Stomach (tissue), 4 donors: Measurements from ENCODE around the gene AGRP.

Experiments
- EP300 ChIP-seq: sonication (generic); formaldehyde crosslinking; IDR thresholded peaks from one replicate; pipeline ENCODE4 v1.6.1; 2017; ENCODE audit warnings: antibody characterized with exemption
- POLR2A ChIP-seq, 4 donors: fragments of 450-650 bp; IDR thresholded peaks; one replicate each; pipeline ENCODE4 v1.6.1; 2016; ENCODE audit warnings: antibody characterized with exemption in 4 of 4, control low read depth in 2 of 4, mild to moderate bottlenecking in 1 of 4, moderate library complexity in 1 of 4
- POLR2AphosphoS5 ChIP-seq, 3 donors: sonication (generic); formaldehyde crosslinking; IDR thresholded peaks; one replicate each; pipeline ENCODE4 v1.6.1; 2016; ENCODE audit warnings: antibody characterized with exemption in 3 of 3
- TF ChIP-seq, protein P1 (sequence below), 7 experiments: fragments of 450-650 bp in 4 of 7; fragments of 200-600 bp in 3 of 7; sonication (generic) in 3 of 7; IDR thresholded peaks; one replicate each; pipeline ENCODE4 v1.5.1; 2016 to 2019; ENCODE audit warnings: antibody characterized with exemption in 7 of 7, control low read depth in 2 of 7, mild to moderate bottlenecking in 1 of 7

DNA sequence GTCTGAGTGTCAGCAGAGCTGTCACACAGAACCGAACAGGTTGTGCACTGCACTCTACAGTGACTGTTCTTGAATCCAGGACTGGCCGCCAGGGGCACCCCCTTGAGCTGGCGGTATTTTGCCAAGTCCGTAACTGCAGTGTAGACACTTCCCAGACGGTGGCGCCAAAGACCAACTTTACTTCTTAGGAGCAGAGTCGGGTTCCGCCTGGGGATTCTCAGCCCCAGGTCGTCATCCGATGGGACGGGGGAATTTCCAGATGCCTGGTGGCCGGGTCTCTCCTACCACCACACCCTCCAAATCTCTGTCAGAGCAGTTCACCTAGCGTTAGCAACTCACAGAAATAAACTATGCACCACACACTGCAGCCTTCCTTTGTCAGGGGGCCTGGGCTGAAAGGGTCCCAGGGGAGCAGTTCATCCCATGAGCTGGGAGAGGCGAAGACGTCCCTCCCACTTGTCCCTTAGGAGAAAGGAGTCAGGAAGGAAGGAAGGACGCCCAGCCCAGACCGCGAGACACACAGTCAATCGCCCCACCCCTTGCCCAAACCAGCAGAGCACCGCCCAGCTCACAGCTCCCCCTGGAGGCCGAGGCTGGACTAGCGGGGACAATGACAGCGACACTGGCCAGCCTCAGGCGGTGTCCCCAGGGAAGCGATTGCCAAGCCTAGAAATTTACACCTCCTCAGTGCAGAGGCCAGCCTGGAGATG, 37.9 kb upstream of the AGRP start:
- TF ChIP-seq, protein P1, sequence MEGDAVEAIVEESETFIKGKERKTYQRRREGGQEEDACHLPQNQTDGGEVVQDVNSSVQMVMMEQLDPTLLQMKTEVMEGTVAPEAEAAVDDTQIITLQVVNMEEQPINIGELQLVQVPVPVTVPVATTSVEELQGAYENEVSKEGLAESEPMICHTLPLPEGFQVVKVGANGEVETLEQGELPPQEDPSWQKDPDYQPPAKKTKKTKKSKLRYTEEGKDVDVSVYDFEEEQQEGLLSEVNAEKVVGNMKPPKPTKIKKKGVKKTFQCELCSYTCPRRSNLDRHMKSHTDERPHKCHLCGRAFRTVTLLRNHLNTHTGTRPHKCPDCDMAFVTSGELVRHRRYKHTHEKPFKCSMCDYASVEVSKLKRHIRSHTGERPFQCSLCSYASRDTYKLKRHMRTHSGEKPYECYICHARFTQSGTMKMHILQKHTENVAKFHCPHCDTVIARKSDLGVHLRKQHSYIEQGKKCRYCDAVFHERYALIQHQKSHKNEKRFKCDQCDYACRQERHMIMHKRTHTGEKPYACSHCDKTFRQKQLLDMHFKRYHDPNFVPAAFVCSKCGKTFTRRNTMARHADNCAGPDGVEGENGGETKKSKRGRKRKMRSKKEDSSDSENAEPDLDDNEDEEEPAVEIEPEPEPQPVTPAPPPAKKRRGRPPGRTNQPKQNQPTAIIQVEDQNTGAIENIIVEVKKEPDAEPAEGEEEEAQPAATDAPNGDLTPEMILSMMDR (IDR thresholded peaks at IDR 0.05) = peak in 6 of 7 experiments; percentile 38 to 98 (median 84)
- TF ChIP-seq POLR2A (IDR thresholded peaks at IDR 0.05) (no peak), POLR2AphosphoS5 (IDR thresholded peaks at IDR 0.05) (peak; percentile 29 to 67 (median 31)), EP300 (no peak)
